ENCODE data around the gene EMSY.
"Not testable (repeated sequence)": the region's sequence is repeated elsewhere in the genome, so short reads cannot be mapped to it uniquely, and the experiment has no call there.

The EMSY gene

GRCh38 chr11:76572181-76572875, 127.5 kb downstream of the EMSY start:
- DNase-seq: not testable (repeated sequence)

- DNase-seq: no peak
Observed at GRCh38 chr11:76574406-76574805, 129.6 kb downstream of the EMSY start.

GRCh38 chr11:76574879-76575278, 130.1 kb downstream of the EMSY start:
- no peak for DNase-seq

- no peak for DNase-seq
Observed at GRCh38 chr11:76577226-76577920, 132.6 kb downstream of the EMSY start.

- DNase-seq: no peak
Observed at GRCh38 chr11:76577921-76578653, 133.3 kb downstream of the EMSY start.

- no peak for DNase-seq
Observed at GRCh38 chr11:76578654-76579055, 133.8 kb downstream of the EMSY start.

GRCh38 chr11:76579056-76579751, 134.4 kb downstream of the EMSY start:
- DNase-seq: no peak

GRCh38 chr11:76579752-76580151, 134.9 kb downstream of the EMSY start:
- no peak for DNase-seq

- DNase-seq: not testable (repeated sequence)
Observed at GRCh38 chr11:76582471-76582870, 137.7 kb downstream of the EMSY start.

- no peak for DNase-seq
Observed at GRCh38 chr11:76587820-76588454, 143.1 kb downstream of the EMSY start.

- no peak for DNase-seq
Observed at GRCh38 chr11:76588455-76589325, 143.9 kb downstream of the EMSY start.

GRCh38 chr11:76589477-76589876, 144.7 kb downstream of the EMSY start:
- DNase-seq: no peak

- DNase-seq: no peak
Observed at GRCh38 chr11:76589964-76590950, 145.4 kb downstream of the EMSY start.

GRCh38 chr11:76591416-76591815, 146.6 kb downstream of the EMSY start:
- no peak for DNase-seq

GRCh38 chr11:76592025-76592914, 147.5 kb downstream of the EMSY start:
- peak; percentile 46 for DNase-seq

GRCh38 chr11:76592961-76593360, 148.1 kb downstream of the EMSY start:
- DNase-seq: no peak

- DNase-seq: not testable (repeated sequence)
Observed at GRCh38 chr11:76595091-76595490, 150.3 kb downstream of the EMSY start.

GRCh38 chr11:76596652-76597051, 151.8 kb downstream of the EMSY start:
- no peak for DNase-seq

Measured in NCI-H510A treated with DMSO at 0.1 percent for 48 hours (cell line).